HS-5 (cell line): ENCODE data around the gene S1PR2.

ENCODE experiments used
- DNase-seq: peaks from one replicate; pipeline ENCODE4 v3.0.0-alpha.2; 2012; ENCODE audit warnings: low read depth

The S1PR2 gene, protein sequence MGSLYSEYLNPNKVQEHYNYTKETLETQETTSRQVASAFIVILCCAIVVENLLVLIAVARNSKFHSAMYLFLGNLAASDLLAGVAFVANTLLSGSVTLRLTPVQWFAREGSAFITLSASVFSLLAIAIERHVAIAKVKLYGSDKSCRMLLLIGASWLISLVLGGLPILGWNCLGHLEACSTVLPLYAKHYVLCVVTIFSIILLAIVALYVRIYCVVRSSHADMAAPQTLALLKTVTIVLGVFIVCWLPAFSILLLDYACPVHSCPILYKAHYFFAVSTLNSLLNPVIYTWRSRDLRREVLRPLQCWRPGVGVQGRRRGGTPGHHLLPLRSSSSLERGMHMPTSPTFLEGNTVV

DNA sequence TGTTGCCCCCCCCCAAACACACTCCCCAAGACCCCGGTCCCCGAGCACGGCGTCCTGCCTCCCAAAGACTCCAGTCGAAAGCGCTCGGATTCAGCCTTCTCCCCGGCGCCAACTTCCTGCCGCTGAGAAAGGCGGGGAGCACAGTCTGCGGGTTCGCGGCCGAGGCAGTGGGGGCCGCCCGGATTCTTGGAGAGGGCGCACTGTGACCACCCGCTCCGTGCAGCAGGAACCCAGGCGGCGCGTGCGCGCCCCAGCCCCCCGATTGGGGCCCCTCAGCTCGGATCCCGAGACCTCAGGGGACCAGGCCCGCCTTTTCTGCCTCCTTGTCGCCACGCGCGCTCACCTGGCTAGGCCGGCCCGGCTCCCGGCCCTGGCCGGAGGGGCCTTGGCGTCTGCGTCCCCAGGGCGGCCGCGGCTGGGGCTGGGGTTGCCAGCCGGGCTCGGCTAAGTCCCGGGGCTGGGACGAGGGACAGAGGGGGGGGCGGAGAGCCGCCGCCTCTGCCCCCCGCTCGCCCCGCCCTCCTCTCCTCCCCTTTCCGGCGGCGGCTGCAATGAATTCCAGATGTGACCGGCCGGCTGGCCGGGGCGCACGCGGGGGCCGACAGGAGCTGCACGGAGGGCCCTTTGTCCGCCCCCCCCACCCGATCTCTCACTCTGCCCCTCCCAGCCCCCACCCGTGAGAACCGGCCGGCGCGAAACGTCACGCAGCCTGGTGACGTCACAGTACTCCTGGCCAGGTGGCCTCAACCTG lies at the start of gene S1PR2:
Gene S1PR2, minus strand, starts transcription at position 471 of the 751 bp plus-strand sequence. CDS start 6,426 bp downstream, outside the sequence.
- no peak for DNase-seq

DNA sequence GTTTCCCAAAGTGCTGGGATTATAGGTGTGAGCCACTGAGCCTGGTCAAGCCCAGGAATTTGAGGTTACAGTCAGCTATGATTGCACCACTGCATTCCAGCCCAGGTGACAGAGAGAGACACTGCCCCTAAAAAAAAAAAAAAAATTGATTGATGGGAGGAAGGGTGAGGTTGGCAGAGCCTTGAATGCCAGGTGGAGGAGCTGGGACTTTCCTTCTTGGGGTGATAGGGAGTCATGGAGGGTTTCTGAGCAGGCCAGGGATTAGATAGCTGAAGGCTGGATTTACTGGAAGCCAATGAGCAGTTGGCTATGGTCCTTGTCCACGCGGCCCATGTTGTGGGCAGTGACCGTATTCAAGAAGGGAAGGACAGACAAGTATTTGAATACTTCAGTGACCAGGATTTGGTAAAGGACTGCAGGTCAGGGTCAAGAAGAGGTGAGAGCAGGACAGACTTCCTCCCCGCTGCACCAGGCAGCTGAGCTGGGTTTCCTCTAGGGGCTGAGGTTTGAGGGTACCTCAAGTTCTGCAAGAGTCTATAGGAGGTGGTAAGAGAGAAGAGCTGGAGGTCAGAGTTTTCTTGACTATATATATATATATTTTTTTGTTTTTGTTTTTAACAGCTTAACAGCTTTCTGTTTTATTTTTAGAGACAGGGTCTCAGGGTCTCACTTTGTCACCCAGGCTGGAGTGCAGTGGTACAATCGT lies 48.8 kb upstream of the S1PR2 start:
- DNase-seq: no peak

DNA sequence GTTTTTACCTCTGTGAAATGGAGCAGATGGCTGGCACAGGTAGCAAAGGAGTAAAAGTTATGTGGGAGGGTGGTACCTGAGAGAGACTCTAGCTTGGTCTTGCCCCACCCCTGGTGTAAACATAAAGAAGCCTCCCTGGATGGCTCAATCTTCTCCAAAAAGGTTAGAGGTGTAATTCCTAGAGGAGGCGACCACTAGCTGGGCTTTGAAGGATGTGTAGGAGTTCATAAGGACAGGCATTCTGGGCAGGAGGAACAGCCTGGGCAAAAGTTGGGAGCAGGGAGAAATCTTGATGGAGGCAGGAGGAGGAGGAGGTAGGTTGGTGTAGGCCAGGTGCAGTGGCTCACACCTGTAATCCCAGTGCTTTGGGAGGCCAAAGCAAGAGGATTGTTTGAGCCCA lies 47.8 kb upstream of the S1PR2 start:
- DNase-seq: no peak

- DNase-seq: no peak
Observed at GRCh38 chr19:10277795-10278589, 46.9 kb upstream of the S1PR2 start.

DNA sequence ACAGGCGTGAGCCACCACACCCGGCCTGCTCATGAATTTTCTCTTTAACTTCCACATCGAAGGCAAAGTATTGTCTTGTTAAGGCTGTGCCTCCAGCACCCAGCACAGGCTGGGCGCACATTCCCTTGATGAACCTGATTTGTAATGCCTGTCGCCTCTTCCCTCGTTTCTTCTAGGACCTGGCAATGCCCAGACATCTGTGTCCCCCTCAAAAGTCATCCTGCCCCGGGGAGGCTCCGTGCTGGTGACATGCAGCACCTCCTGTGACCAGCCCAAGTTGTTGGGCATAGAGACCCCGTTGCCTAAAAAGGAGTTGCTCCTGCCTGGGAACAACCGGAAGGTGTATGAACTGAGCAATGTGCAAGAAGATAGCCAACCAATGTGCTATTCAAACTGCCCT lies 43.5 kb upstream of the S1PR2 start:
- no peak for DNase-seq

DNA sequence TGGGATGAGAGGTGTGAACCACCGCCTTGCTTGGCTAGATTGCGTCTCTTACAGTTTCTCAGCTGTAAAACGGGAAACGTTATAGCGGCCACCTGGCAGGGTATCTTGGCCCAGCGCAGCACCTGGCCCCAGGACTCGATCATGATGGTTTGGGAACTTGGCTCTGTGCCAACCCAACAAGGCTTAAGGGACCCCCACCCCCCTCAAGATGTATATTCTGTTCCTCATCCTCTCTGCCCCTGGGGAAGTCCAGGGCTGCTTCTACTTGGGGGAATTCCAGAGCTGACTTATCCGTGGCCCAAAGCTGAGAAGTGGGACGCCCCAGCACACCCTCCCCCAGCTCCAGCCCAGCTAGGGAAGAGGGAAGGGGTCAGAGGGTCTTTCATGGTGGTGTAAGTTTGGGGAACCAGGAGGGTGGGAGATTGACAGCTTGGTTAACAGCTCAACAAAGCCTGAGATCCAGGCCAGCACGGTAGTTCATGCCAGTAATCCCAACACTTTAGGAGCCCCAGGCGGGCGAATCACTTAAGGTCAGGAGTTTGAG lies 40.5 kb upstream of the S1PR2 start:
- no peak for DNase-seq

DNA sequence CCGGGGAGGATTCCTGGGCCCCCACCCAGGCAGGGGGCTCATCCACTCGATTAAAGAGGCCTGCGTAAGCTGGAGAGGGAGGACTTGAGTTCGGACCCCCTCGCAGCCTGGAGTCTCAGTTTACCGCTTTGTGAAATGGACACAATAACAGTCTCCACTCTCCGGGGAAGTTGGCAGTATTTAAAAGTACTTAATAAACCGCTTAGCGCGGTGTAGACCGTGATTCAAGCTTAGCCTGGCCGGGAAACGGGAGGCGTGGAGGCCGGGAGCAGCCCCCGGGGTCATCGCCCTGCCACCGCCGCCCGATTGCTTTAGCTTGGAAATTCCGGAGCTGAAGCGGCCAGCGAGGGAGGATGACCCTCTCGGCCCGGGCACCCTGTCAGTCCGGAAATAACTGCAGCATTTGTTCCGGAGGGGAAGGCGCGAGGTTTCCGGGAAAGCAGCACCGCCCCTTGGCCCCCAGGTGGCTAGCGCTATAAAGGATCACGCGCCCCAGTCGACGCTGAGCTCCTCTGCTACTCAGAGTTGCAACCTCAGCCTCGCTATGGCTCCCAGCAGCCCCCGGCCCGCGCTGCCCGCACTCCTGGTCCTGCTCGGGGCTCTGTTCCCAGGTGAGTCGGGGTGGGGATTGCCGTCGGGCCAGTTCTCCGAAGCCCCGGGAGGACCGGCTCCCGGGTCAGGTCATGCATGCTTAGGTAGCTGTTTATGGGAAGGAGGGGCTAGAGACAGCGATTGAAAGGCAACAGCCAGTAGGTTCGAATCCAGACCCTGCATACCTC lies 39.7 kb upstream of the S1PR2 start, which contains the start of gene ICAM1:
Gene ICAM1, plus strand, starts transcription at position 505 of the 779 bp plus-strand sequence. Its CDS starts 40 bp downstream, at position 545.
- peak; percentile 67 for DNase-seq

DNA sequence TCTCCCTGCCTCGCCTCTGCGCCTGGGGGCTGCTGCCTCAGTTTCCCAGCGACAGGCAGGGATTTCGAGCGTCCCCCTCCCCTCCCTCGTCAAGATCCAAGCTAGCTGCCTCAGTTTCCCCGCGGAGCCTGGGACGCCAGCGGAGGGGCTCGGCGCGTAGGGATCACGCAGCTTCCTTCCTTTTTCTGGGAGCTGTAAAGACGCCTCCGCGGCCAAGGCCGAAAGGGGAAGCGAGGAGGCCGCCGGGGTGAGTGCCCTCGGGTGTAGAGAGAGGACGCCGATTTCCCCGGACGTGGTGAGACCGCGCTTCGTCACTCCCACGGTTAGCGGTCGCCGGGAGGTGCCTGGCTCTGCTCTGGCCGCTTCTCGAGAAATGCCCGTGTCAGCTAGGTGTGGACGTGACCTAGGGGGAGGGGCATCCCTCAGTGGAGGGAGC lies 39.1 kb upstream of the S1PR2 start:
- DNase-seq: no peak

DNA sequence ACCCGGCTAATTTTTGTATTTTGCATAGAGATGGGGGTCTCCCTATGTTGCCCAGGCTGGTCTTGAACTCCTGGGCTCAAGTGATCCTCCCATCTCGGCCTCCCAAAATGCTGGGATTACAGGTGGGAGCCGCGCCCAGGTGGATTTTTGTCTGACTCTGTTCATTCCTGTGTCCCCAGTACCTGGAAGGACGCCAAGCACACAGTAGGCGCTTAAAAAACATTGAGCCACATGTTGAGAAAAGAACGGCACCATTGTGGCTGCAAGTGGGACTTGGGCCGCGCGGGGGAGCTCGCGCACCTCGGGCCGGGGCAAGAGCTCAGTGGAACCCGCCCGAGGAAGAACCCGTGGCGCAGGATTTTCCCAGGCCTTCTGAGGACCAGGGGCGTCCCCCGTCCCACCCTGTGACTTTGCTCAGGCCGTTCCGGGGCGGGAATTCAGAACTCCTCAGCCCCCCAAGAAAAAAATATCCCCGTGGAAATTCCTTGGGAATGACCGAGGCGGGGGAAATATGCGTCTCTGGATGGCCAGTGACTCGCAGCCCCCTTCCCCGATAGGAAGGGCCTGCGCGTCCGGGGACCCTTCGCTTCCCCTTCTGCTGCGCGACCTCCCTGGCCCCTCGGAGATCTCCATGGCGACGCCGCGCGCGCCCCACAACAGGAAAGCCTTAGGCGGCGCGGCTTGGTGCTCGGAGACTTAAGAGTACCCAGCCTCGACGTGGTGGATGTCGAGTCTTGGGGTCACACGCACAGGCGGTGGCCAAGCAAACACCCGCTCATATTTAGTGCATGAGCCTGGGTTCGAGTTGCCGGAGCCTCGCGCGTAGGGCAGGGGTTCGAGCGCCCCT lies 38.4 kb upstream of the S1PR2 start:
- DNase-seq: no peak

GRCh38 chr19:10268071-10268470 lies 36.9 kb upstream of the S1PR2 start:
- DNase-seq: no peak

DNA sequence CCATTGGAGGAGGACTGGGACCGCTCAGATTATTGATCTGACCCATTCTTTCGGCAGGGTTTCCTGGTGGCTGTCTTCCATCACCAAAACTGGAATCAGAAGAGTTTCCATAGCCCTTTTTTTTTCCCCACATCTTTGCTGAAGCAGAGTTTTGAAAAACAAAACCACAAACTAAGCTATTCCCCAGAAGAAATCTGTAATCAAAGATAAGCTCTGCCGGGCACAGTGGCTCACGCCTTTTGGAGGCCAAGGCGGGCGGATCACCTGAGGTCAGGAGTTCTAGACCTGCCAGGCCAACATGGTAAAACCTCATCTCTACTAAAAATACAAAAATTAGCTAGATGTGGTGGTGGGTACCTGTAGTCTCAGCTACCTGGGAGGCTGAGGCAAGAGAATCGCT lies 35.6 kb upstream of the S1PR2 start:
- DNase-seq: no peak

DNA sequence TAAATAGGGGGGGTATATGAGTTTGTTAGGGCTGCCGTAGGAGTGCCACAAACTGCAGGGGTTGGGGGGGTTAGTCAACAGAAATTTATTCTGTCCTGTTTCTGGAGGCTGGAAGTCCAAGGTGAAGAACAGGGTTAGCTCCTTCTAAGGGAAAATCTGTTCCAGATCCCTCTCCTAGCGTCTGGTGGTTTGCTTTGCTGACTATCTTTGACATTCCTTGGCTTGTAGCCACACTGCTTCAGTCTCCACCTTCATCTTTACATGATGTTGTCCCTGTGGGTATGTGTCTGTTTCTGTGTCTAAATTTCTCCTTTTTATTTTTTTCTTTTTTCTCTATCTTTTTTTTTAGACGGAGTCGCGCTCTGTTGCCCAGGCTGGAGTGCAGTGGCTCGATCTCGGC lies 31.6 kb upstream of the S1PR2 start:
- no peak for DNase-seq

DNA sequence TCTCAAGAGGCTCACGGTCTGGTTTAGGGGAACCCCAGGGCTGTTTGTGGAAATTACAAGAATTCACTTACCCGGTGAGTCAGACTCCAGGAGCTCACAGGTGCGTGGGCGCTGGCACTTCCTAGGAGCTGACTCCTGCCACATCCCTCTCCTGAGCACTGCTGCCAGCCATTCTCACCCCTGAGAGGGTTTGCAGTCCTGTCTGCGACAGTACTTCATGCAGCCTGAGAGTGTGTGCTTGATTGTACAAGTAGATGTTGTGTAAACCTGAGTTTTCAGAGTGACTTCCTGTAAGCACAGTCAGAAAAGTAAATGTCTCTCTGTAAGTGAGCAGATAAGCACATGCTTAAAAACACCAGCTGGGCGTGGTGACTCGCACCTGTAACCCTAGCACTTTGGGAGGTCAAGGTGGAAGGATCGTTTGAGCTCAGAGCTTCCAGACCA lies 29.0 kb upstream of the S1PR2 start:
- no peak for DNase-seq

- peak; percentile 58 for DNase-seq
Observed at GRCh38 chr19:10259162-10259905, 28.2 kb upstream of the S1PR2 start.

DNA sequence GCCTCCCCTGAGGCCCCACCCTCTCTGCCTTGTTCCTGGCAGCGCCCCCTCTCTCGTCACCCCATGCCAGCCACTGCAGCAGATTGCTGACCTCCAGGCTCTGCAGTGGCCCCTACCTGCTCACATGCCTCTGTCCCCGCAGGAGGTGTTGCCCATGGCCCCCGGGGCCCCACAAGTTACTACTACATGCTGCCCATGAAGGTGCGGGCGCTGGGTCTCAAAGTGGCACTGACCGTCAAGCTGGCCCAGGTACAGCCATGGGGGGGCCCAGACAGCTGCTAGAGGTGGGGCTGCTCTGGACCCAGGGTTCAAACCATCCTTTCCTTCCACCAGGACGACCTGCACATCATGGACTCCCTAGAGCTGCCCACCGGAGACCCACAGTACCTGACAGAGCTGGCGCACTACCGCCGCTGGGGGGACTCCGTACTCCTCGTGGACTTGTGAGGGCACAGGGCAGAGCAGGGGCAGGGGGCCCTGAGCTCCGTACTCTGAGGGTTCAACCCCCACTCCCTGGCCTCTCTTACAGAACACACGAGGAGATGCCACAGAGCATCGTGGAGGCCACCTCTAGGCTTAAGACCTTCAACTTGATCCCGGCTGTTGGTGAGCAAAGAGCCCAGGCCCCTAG lies 27.1 kb upstream of the S1PR2 start:
- DNase-seq: no peak

DNA sequence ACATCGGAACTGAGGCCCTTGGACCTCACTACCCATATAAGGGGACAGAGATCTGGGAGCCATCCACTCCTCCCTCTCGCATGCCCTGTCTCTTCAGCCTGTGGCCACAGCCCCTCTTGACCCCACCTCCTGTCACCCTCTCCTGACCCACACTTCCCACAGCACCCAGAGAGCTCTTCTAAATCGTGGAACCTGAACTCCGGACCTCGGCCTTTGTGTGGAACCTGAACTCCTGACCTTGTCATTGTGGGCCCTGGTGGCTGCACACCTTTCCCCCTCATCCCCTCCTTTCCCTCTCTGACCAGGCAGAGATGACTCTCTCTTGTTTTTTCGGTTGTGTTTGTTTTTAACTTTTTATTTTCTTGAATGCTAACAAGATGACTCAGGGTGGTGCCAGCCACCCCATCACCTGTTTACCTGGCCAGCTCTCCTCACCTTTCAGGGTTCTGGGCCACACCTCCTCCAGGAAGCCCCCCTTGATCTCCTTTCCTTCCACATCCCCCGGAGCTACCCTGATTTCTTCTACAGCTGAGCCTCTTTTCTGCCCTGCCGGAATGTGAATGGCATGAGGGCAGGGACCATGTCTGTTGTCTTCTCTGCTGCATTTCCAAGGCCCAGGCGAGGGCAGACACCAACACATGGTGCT lies 26.0 kb upstream of the S1PR2 start:
- no peak for DNase-seq

GRCh38 chr19:10256551-10256950 lies 25.4 kb upstream of the S1PR2 start:
- no peak for DNase-seq

- no peak for DNase-seq
Observed at GRCh38 chr19:10255358-10255757, 24.2 kb upstream of the S1PR2 start.
